ENCODE measurements around the gene SLC30A1. TPM values are rescaled to one million over a fixed set of nuclear protein-coding genes. Genes with fewer than 3 reads are reported as not detected.

The SLC30A1 gene
- polyA plus RNA-seq, 1 experiment: 12.8 TPM

GRCh38 chr1:211529453-211529852 lies 49.5 kb downstream of the SLC30A1 start:
- Histone ChIP-seq H3K27me3 (ENCODE audit: control insufficient read depth, insufficient read depth, low read length) (no peaks in the 10 kb centered on the region), H3K9me3 (ENCODE audit: control insufficient read depth, insufficient read depth, low read length) (no peaks in the 10 kb centered on the region; the same call in 1 of the 2 replicates), H3K27ac (ENCODE audit: low read depth, low read length) (no peak overlapping the region), H3K4me3 (ENCODE audit: low read depth, low read length) (no peak overlapping the region)
- TF ChIP-seq CTCF (IDR thresholded peaks at IDR 0.05; ENCODE audit: low read depth, low read length): no peak
- POLR2A ChIA-PET: no interaction called here
- CTCF ChIA-PET: interaction anchor here (1.2 kb wide), 1 partner anchor 206 kb away, joined by 3 read pairs; no protein-coding TSS in a partner anchor
- DNase-seq (ENCODE audit: low read depth, low spot score): no peak

GRCh38 chr1:211529011-211529410 lies 50.0 kb downstream of the SLC30A1 start:
- CTCF ChIA-PET: interaction anchor here (1.1 to 1.9 kb wide), 2 partner anchors 11 to 14 kb away, joined by 3 to 9 read pairs; no protein-coding TSS in a partner anchor
- Histone ChIP-seq H3K27ac (ENCODE audit: low read depth, low read length) (no peak overlapping the region), H3K27me3 (ENCODE audit: control insufficient read depth, insufficient read depth, low read length) (no peaks in the 10 kb centered on the region), H3K9me3 (ENCODE audit: control insufficient read depth, insufficient read depth, low read length) (no peaks in the 10 kb centered on the region; the same call in 1 of the 2 replicates), H3K4me3 (ENCODE audit: low read depth, low read length) (no peak overlapping the region)
- POLR2A ChIA-PET: no interaction called here
- DNase-seq (ENCODE audit: low read depth, low spot score): no peak
- no peak for TF ChIP-seq CTCF (IDR thresholded peaks at IDR 0.05; ENCODE audit: low read depth, low read length)

- CTCF ChIA-PET: interaction anchor here (0.9 to 1.9 kb wide), 4 partner anchors 10 to 127 kb away, joined by 3 to 9 read pairs (median 4); no protein-coding TSS in a partner anchor
Observed at GRCh38 chr1:211527888-211528287, 51.1 kb downstream of the SLC30A1 start.

GRCh38 chr1:211527006-211527405 lies 52.0 kb downstream of the SLC30A1 start:
- ChIA-PET CTCF (interaction anchor here (1.9 kb wide), 1 partner anchor 12 kb away, joined by 9 read pairs; no protein-coding TSS in a partner anchor), POLR2A (no interaction called here)
- Histone ChIP-seq H3K9me3 (ENCODE audit: control insufficient read depth, insufficient read depth, low read length) (no peaks in the 10 kb centered on the region; the same call in 1 of the 2 replicates), H3K4me3 (ENCODE audit: low read depth, low read length) (no peak overlapping the region), H3K27ac (ENCODE audit: low read depth, low read length) (no peak overlapping the region), H3K27me3 (ENCODE audit: control insufficient read depth, insufficient read depth, low read length) (no peaks in the 10 kb centered on the region)
- TF ChIP-seq CTCF (IDR thresholded peaks at IDR 0.05; ENCODE audit: low read depth, low read length): no peak
- no peak for DNase-seq (ENCODE audit: low read depth, low spot score)

More at GRCh38 chr1:211527888-211528287, 51.1 kb downstream of the SLC30A1 start:
- Histone ChIP-seq H3K4me3 (ENCODE audit: low read depth, low read length) (no peak overlapping the region), H3K27ac (ENCODE audit: low read depth, low read length) (no peak overlapping the region), H3K9me3 (ENCODE audit: control insufficient read depth, insufficient read depth, low read length) (no peaks in the 10 kb centered on the region; the same call in 1 of the 2 replicates), H3K27me3 (ENCODE audit: control insufficient read depth, insufficient read depth, low read length) (no peaks in the 10 kb centered on the region)
- no peak for DNase-seq (ENCODE audit: low read depth, low spot score)
- TF ChIP-seq CTCF (IDR thresholded peaks at IDR 0.05; ENCODE audit: low read depth, low read length): no peak
- POLR2A ChIA-PET: no interaction called here

GRCh38 chr1:211526101-211526500 lies 52.9 kb downstream of the SLC30A1 start:
- POLR2A ChIA-PET: no interaction called here
- no peak overlapping the region for H3K4me3 ChIP-seq (ENCODE audit: low read depth, low read length)
- no peaks in the 10 kb centered on the region for H3K27me3 ChIP-seq (ENCODE audit: control insufficient read depth, insufficient read depth, low read length)
- no peaks in the 10 kb centered on the region; the same call in 1 of the 2 replicates for H3K9me3 ChIP-seq (ENCODE audit: control insufficient read depth, insufficient read depth, low read length)
- no peak for TF ChIP-seq CTCF (IDR thresholded peaks at IDR 0.05; ENCODE audit: low read depth, low read length)
- CTCF ChIA-PET: interaction anchor here (0.5 kb wide), 1 partner anchor 128 kb away, joined by 4 read pairs; no protein-coding TSS in a partner anchor
- no peak overlapping the region for H3K27ac ChIP-seq (ENCODE audit: low read depth, low read length)
- DNase-seq (ENCODE audit: low read depth, low spot score): no peak

Measured in AG04450 (cell line).